Fibroblast of gingiva (primary cell): Measurements from ENCODE around the gene MGAT4C.
A peak's percentile ranks its signal among the peaks of the same experiment; 100 is the strongest.

Experiments
- DNase-seq: peaks from one replicate; pipeline ENCODE4 v3.0.0-alpha.2; 2011; ENCODE audit warnings: low read depth

Gene MGAT4C

DNA sequence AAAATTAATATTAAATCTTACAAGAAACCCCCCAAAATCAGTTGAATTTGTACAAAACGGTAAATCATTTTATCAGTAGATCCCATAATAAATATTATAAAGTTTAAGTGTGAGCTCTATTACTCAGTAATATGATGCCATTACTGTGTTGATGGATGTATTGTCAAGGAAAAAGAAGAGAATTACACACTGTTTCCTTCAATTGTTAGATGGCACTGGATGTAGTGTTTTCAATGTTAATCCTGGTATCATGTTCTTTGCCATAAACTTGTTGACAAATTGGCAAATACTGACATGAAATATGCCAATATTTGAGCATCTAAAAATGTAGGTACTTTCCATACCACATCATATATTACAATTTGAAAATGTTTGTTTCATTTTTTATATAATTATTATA is 280.5 kb downstream of the MGAT4C start:
- no peak for DNase-seq

- no peak for DNase-seq
Measured at GRCh38 chr12:85971800-85972199, 284.4 kb downstream of the MGAT4C start.

DNA sequence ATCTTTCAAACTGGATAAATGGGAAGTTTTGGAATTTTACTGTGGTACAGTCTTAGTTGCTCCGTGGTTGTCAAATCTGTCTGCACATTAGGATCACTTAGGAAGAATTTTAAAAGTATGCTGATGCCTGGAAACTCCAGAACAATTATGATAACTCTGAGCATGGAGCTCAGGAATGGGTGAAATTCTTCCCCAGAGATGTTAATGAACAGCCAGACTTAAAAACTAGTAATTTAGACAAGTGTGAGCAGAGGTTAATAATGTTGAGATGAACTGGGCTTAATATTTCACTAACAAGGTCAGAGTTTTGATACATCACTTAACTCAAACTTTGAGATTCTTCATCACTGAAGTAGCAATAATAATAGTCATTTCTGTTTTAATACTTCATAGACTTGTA is 287.6 kb downstream of the MGAT4C start:
- no peak for DNase-seq

DNA sequence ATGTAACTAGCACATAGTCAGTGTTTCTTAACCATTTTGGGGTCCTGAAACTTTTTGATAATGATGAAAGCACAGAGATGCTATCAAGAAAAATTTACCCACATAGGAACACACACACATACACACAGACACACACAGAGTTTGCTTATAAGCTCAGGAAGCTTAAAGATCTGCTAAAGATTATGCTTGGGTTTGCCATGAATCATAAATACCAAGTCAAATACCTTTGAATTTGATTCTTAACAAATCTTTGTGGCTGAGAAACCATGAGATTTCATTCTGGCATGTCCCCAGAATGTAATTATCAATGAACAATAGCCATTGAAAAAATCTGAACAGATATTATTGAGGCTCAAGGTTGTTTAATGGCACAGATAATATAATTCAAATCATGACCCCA is 292.9 kb downstream of the MGAT4C start:
- no peak for DNase-seq

DNA sequence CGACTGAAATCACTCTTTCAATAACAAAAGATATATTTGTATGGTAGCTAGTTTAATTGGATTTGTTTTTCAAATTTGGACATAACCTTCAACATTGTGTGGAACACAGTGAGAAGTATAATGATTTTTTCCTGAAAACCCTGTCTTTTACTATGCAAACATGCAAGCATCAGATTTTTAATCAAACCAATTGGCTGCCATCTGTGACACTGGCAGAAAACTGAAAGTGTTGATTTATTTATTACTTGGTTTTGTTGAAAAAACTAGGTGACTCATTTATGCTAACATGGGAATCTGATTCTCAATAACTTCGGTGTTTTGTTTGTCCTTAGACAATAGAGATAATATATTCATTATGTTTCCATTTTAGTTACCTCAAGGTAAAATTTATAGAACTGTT is 300.1 kb downstream of the MGAT4C start:
- DNase-seq = no peak

DNA sequence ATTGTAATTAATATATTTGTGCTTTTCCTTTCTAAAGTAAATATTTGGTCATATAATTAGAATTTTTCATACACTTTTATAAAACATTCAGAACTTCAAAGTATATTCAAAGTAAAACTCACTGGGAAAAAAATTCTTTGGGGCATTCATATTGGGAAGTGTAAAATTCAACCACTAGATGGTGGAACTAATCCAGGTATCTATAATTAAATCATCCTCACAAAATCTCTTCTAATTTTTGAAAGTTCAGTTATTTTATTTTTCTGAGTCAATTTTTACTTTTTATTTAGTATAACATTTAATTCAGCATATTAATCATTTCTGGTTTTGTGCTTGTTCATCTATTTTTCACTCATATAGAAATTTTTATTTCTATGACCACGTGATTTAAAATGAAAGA is 301.1 kb downstream of the MGAT4C start:
- DNase-seq = no peak

- DNase-seq = no peak
Measured at GRCh38 chr12:85951823-85952222, 304.4 kb downstream of the MGAT4C start.

DNA sequence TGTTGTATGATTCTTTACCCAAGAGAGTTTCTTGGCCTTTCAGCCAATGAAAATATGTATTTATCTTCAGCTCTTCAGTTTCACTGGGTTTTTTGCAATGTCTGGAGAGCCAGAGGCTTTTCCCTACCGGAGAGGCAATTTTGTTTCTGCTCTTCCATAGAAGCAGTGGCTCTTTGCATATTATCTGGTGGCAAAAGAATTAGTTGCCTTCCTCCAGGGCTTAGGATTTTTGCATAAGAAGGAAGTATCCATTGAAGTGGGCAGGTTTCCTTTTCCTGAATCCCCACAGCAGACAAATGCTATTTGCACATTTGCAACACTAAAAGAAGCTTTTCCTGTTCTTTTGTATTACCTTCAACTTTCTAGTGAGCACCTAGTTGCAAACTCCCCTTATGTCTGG is 306.9 kb downstream of the MGAT4C start:
- DNase-seq = no peak

DNA sequence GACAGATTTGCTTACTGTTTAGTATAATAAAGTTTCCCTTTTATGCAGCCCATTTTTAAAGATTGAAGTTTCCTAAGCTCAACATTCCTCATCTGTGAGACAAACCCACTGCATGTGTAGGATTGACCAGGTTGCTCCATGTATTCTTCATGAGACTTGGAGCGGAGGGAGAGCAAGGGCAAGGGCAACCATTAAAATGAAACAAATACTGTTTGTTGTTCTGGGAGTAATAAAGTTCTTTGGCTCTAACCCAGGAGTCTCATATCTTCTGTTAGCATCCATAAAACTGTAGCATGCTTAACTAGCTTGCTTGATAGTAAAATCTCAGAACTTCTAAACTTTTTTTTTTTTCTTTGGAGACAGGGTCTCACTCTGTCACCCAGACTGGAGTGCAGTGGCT is 307.9 kb downstream of the MGAT4C start:
- peak; percentile 2 for DNase-seq

- no peak for DNase-seq
Measured at GRCh38 chr12:85947286-85947685, 308.9 kb downstream of the MGAT4C start.

- no peak for DNase-seq
Measured at GRCh38 chr12:85946375-85946774, 309.8 kb downstream of the MGAT4C start.

DNA sequence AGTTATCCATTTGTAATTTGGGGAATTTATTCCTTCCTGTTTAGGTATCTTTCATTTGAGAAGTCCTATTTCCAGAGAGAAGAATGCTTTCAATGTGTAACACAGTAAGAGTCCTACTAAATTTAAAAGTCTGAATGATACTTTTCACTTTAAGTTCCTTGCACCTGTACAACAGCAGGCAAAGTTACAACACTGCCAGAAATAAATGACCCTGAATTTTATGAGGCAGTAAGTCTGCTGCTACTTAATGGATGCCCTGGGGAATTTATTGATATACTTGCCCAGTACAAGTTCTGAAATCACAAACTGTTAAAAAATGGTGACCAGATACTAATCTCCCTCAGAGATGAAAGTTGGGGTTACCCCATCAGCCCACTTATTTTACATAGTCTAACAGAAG is 329.0 kb downstream of the MGAT4C start:
- no peak for DNase-seq

DNA sequence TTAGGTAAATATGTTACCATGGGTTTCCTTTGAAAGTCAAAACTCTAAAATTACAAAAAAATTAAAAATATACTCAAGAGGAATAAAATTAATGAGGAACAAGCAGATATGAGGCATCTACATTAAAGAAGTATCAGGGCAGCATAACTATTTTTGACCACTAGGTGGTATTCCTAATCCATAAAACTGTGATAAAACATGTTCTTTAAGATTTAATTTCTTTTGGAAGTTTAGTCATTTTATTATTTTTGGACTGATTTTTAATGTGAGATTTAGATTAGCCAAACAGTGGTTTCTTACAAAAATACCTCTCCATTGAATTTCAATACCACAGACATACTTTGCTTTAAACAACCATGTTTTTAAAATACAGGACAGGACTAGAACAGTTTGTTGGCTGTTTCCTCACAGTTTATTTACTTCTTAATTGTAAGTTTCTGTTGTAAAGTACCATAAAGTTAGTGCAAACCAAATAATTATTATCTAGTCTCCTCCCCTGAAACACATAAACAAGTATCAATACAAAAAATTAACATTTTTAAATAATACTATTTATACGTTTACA is 332.3 kb downstream of the MGAT4C start:
- peak; percentile 32 for DNase-seq

DNA sequence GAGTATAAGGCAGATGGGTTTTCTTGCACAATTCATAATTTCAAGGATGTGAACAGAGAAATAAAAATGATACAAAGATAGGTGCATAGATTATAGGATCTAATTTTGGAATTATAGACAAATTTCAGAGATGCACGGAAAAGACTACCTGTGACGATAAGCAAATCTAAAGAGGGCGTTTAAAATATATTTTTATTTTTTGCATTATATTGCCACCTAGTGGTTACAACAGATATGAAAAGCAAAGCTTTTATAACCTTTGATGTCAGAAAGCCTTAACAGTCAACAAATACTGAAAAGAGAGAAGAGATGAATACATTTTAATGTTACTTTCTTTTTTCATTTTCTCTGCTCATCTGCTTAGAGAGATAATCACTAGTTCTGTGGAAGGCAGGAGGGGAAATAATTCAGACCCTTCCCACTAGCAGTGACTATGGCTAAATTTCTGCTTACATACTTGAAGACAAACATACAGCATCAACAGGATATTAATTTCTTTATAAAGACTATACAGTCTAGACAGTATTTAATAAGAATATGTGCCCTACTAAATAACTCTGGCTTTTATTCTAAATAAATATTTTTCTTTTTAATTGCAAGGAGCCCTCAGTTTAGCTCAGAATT is 335.8 kb downstream of the MGAT4C start:
- no peak for DNase-seq
